HG02885 (cell line): Measurements from ENCODE around the gene USF3.
A peak's percentile ranks its signal among the peaks of the same experiment; 100 is the strongest.

Experiments used
- ATAC-seq: cut with Tn5 transposase; IDR thresholded peaks from one replicate; pipeline ENCODE4 v1.9.1; 2021; ENCODE audit warnings: mild to moderate bottlenecking; ENCODE audit not compliant: unreplicated experiment, poor library complexity

USF3 gene

DNA sequence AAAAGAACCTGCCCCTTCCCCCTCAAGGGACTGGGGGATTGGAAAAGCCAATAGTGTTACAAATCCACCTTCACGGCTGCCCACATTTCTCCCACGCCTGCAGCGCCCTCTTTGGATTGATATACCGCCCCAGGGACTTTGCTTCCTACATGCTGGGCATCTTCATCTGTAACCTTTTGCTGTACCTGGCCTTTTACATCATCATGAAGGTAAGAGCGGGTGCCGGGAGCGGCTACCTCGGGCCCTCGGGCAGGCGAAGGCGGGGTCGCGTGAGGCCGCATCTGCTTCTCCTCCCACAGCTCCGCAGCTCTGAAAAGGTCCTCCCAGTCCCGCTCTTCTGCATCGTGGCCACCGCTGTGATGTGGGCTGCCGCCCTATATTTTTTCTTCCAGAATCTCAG, 73.1 kb downstream of the USF3 start:
- ATAC-seq: no peak

DNA sequence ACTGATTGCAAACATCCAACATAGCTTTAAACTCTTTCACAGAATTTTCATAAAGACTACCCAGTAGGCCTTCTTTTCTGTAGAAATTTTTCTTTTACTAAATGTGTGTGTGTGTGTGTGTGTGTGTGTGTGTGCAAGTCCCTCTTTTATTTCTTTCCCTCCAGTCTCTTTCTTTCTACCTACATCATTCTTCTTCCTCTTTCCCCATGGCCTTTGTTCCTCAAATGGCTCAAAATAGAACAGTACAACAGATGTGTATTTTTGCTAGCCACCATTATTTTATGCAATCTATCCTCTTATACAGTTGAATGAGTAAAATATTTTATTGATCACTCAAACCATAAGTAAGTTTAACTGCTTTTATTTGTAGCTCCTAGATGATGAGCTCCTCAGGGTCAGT, 76.4 kb downstream of the USF3 start:
- ATAC-seq: no peak

DNA sequence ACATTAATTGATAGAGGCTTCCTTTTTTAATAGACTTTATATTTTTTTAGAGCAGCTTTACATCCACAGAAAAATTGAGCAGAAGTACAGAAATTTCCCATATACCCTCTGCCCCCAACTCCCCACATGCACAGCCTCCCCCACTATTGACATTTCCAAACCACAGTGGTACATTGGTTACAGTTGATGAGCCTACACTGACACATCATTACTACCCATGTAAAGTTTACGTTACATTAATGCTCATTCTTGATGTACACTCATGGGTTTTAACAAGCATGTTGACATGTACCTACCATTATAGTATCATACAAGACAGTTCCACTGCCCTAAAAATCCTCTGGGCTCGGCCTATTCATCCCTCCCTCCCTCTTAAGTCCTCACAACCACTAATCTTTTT, 78.7 kb downstream of the USF3 start:
- ATAC-seq: no peak

DNA sequence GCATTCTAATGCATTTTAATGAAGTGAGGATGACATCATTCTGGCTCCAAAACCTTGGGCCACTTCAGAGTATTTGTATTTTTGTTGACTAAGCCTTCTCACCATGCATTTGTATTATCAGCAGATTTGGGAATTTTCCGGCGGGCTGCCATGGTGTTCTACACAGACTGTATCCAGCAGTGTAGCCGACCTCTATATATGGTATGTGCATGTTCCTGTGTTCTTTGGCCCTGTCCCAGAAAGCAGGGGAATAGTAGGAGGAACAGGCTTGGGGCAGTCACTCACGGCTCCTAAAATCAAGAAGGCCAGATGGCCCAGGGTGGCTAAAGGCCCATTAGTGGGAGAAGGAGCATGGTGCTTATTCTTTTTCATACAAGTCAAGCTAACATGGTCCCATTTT, 80.5 kb downstream of the USF3 start:
- no peak for ATAC-seq

DNA sequence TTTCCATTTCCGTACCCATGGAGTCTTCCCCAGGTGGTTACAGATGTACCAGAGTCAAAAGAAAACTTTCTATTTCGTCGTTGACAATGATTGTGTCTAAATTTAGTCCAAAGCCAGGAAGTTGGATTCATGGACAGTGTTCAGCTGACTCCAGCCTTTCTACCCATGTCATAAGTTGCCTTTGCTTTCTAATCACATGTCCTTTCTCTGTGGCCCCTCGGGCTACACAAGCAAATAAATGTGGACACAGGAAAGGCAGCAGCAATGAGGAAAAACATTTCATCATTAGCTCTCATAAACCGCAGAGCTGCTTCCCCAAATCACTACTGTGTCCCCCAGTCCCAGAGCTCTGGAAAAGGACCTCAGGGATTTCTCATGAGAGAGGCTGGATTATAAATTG, 82.0 kb downstream of the USF3 start:
- ATAC-seq: no peak

DNA sequence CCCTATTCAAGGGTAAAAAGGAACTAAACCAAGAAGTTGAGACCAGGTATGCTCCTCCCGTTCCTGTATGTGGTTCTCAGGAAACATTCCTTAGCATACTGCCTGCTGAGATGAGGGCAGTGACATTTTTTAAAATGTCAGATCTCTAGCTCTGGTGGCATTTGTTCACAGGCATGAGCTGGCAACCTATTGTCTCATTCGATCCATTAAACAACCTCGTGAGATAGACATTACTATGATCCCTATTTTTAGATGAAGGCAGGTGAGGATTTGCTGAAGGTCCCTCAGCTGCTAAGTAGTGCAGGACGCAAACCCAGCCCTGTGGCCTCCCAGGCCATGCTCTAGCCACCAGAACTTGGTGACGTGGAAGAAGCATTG, 89.2 kb downstream of the USF3 start:
- no peak for ATAC-seq

DNA sequence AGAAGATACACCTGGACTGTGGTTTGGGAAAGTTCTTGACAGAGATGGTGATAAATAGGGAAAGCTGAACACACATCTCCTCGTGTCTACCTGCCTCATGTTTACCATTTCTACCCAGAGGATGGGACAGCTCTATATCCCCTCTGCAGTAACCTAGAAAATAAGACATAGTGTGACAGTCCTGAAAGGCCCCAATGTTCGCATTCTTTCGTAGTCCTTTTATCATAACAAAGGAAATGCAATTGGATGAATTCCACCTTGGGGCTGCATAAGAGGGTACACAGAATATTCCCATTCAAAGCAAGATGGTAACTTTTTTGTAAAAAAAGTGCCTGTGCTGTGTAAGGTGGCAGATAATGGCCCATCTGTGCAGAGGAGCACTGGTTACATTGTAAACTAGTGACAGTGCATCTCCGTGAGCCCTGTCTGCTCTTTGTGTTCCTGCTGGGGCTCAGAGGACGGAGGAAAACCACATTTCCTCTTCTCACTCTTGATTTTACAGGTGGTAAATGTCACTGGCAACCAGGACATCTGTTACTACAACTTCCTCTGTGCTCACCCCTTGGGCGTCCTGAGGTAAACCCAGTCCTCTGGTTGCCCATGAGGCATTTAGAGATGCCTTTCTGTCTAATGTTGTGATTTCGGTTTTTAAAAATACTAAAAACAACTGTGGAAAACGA, 89.8 kb downstream of the USF3 start:
- ATAC-seq: peak; percentile 100

DNA sequence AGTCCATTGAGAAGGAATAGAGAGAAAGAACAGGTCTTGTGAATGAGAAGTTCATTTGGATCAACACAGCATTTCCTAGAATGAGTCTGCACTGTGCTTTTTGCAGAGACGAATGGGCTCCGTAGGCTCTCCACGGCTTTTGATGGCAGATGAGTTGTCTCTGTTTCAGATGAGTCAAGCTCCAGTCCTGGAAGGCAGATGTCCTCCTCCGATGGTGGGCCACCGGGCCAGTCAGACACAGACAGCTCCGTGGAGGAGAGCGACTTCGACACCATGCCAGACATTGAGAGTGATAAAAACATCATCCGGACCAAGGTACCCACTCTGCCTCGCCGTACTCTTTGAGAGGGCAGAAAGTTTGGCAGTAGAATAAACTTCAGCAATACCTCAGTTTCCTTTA, 93.6 kb downstream of the USF3 start:
- ATAC-seq: no peak

DNA sequence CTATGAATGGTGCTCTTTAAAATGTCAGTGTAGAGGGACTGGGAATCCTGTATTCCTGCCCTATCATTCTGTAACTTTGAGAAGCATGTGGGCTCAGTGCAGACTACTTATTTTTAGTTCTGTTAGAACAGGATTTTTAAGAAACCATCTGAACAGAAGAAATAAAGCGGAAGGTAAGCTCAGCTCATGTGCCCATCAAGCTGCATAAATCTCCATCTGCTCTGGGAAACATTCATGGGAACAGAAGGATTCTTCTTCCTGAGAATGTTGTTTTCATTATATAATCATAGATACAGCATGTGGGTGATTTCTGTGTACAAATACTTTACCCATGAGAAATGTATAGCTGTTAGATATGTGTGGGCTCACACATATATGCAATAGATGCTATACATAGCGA, 94.2 kb downstream of the USF3 start:
- no peak for ATAC-seq

DNA sequence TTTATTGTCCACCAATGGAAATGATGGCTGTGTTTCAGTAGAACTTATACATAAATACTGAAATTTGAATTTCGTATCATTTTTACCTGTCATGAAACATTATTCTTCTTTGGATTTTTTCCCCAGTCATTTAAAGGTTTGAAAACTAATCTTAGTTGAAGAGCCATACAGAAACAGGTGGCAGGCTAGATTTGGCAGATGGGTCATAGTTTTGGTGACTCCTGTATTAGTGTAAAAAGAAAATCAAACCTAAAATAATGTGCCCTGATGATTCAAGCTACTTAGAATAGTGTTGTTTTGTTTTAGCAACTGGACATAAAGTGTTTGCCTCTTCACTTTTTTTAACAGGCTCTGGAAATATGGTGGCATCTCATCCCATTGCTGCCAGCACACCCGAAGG, 95.2 kb downstream of the USF3 start:
- ATAC-seq: no peak

DNA sequence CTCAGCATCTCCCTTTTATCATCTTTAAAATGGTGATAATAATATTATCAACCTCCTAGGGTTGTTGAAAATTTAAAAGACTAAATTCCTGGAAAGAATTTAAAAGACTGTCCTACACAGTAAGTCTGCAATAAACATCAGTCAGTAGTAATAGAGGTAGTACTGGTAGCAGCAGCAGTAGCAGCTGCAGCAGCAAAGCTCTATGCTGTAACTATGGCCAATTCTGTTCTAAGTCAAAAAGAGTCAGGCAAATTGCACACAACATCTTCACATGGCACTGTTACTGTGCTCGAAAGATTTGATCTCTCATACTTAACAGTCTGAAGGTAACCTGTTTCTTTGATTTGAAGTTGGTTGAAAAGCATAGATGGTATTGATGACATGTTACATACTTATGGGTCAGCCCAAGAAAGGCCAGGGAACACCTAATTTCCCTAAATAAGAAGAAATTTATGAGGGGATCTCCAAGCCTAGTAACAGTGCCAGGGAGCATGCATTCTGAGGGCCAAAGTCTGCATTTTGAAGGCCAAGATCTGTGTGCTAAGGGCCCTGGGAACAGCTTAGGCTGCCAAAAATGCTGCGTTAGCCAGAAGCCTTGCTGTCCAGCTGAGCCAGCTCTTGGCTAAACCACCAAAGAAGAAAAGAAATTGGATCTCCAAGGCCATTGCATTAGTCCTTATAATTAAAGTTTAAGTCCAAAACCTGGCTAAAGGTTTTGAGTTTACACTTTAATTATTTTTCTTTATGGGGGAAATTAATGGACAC, 95.8 kb downstream of the USF3 start:
- no peak for ATAC-seq
